Duodenal mucosa (tissue), 2 donors: ENCODE measurements around the gene RPS6KC1.

ENCODE experiments used
- H3K27ac ChIP-seq: one replicate; pipeline ENCODE4 v1.7.0; 2013; ENCODE audit warnings: low read depth, low read length
- H3K27me3 ChIP-seq, 2 donors: one replicate each; pipeline ENCODE4 v1.7.0; 2013; ENCODE audit warnings: low read length in 2 of 2, control low read depth in 1 of 2; ENCODE audit not compliant: insufficient read depth in 2 of 2, control insufficient read depth in 1 of 2
- H3K36me3 ChIP-seq, 2 donors: one replicate each; pipeline ENCODE4 v1.7.0; 2013; ENCODE audit warnings: low read length in 2 of 2, control low read depth in 1 of 2; ENCODE audit not compliant: insufficient read depth in 2 of 2, control insufficient read depth in 1 of 2
- H3K4me1 ChIP-seq, 2 donors: one replicate each; pipeline ENCODE4 v1.7.0; 2013; ENCODE audit warnings: low read length in 2 of 2, control low read depth in 1 of 2; ENCODE audit not compliant: insufficient read depth in 2 of 2, control insufficient read depth in 1 of 2
- H3K4me3 ChIP-seq, 2 donors: one replicate each; pipeline ENCODE4 v1.7.0; 2013; ENCODE audit warnings: low read length in 2 of 2, low read depth in 1 of 2
- H3K9ac ChIP-seq, 2 donors: one replicate each; pipeline ENCODE4 v1.7.0; 2013; ENCODE audit warnings: low read length in 2 of 2, low read depth in 1 of 2
- H3K9me3 ChIP-seq, 2 donors: one replicate each; pipeline ENCODE4 v1.7.0; 2013; ENCODE audit warnings: low read length in 2 of 2, control low read depth in 1 of 2; ENCODE audit not compliant: control insufficient read depth in 1 of 2

The RPS6KC1 gene

GRCh38 chr1:213269829-213270228 is 218.8 kb downstream of the RPS6KC1 start:
- no peaks in the 10 kb centered on the region for H3K27me3 ChIP-seq
- H3K27ac ChIP-seq, result no peak overlapping the region
- H3K9ac ChIP-seq, result no peak overlapping the region
- H3K9me3 ChIP-seq, result no peaks in the 10 kb centered on the region
- peaks cover 0 to 6% of the 10 kb centered on the region in 2 donors for H3K36me3 ChIP-seq
- H3K4me1 ChIP-seq, result no peaks in the 10 kb centered on the region
- H3K4me3 ChIP-seq, result no peak overlapping the region

GRCh38 chr1:213273546-213273945 is 222.5 kb downstream of the RPS6KC1 start:
- Histone ChIP-seq H3K4me1 (no peaks in the 10 kb centered on the region), H3K27ac (no peak overlapping the region), H3K4me3 (no peak overlapping the region), H3K27me3 (no peaks in the 10 kb centered on the region), H3K9ac (no peak overlapping the region), H3K36me3 (peaks cover 0 to 3% of the 10 kb centered on the region in 2 donors), H3K9me3 (no peaks in the 10 kb centered on the region)

- H3K27me3 ChIP-seq, result no peaks in the 10 kb centered on the region
- H3K4me1 ChIP-seq, result no peaks in the 10 kb centered on the region
- no peak overlapping the region for H3K27ac ChIP-seq
- peaks cover 0 to 3% of the 10 kb centered on the region in 2 donors for H3K36me3 ChIP-seq
- no peak overlapping the region for H3K9ac ChIP-seq
- H3K9me3 ChIP-seq, result no peaks in the 10 kb centered on the region
- H3K4me3 ChIP-seq, result no peak overlapping the region
Measured at GRCh38 chr1:213274140-213274539, 223.1 kb downstream of the RPS6KC1 start.

- no peaks in the 10 kb centered on the region for H3K9me3 ChIP-seq
- no peaks in the 10 kb centered on the region for H3K27me3 ChIP-seq
- no peak overlapping the region for H3K4me3 ChIP-seq
- peaks cover 0 to 3% of the 10 kb centered on the region in 2 donors for H3K36me3 ChIP-seq
- H3K9ac ChIP-seq, result no peak overlapping the region
- no peak overlapping the region for H3K27ac ChIP-seq
- H3K4me1 ChIP-seq, result no peaks in the 10 kb centered on the region
Measured at GRCh38 chr1:213275293-213275692, 224.3 kb downstream of the RPS6KC1 start.

- no peak overlapping the region for H3K4me3 ChIP-seq
- no peaks in the 10 kb centered on the region for H3K4me1 ChIP-seq
- no peak overlapping the region for H3K27ac ChIP-seq
- peaks cover 0 to 3% of the 10 kb centered on the region in 2 donors for H3K36me3 ChIP-seq
- no peaks in the 10 kb centered on the region for H3K9me3 ChIP-seq
- H3K27me3 ChIP-seq, result no peaks in the 10 kb centered on the region
- no peak overlapping the region for H3K9ac ChIP-seq
Measured at GRCh38 chr1:213276236-213276635, 225.2 kb downstream of the RPS6KC1 start.

GRCh38 chr1:213277036-213277435 is 226.0 kb downstream of the RPS6KC1 start:
- Histone ChIP-seq H3K9me3 (no peaks in the 10 kb centered on the region), H3K36me3 (peaks cover 0 to 3% of the 10 kb centered on the region in 2 donors), H3K4me3 (no peak overlapping the region), H3K4me1 (no peaks in the 10 kb centered on the region), H3K27ac (no peak overlapping the region), H3K9ac (no peak overlapping the region), H3K27me3 (no peaks in the 10 kb centered on the region)

GRCh38 chr1:213279410-213279809 is 228.4 kb downstream of the RPS6KC1 start:
- Histone ChIP-seq H3K27ac (no peak overlapping the region), H3K9ac (no peak overlapping the region), H3K4me1 (no peaks in the 10 kb centered on the region), H3K27me3 (no peaks in the 10 kb centered on the region), H3K36me3 (no peaks in the 10 kb centered on the region), H3K9me3 (no peaks in the 10 kb centered on the region), H3K4me3 (no peak overlapping the region)

GRCh38 chr1:213281640-213282301 is 230.7 kb downstream of the RPS6KC1 start:
- Histone ChIP-seq H3K4me3 (no peak overlapping the region), H3K9me3 (no peaks in the 10 kb centered on the region), H3K27me3 (no peaks in the 10 kb centered on the region), H3K4me1 (no peaks in the 10 kb centered on the region), H3K27ac (no peak overlapping the region), H3K9ac (no peak overlapping the region), H3K36me3 (no peaks in the 10 kb centered on the region)

GRCh38 chr1:213284626-213285025 is 233.6 kb downstream of the RPS6KC1 start:
- Histone ChIP-seq H3K27ac (no peak overlapping the region), H3K36me3 (no peaks in the 10 kb centered on the region), H3K9ac (no peak overlapping the region), H3K4me1 (no peaks in the 10 kb centered on the region), H3K9me3 (no peaks in the 10 kb centered on the region), H3K27me3 (no peaks in the 10 kb centered on the region), H3K4me3 (no peak overlapping the region)

- no peaks in the 10 kb centered on the region for H3K4me1 ChIP-seq
- H3K27me3 ChIP-seq, result no peaks in the 10 kb centered on the region
- H3K36me3 ChIP-seq, result no peaks in the 10 kb centered on the region
- no peak overlapping the region for H3K9ac ChIP-seq
- H3K27ac ChIP-seq, result no peak overlapping the region
- no peaks in the 10 kb centered on the region for H3K9me3 ChIP-seq
- no peak overlapping the region for H3K4me3 ChIP-seq
Measured at GRCh38 chr1:213286235-213286634, 235.2 kb downstream of the RPS6KC1 start.
